Lung (tissue), 13 donors: ENCODE measurements around the gene SBF2. TPM values are rescaled to one million over a fixed set of nuclear protein-coding genes. Genes with fewer than 3 reads are reported as not detected.

Experiments used
- ATAC-seq: fragments of 200-7000 bp; cut with Tn5 transposase; one replicate; pipeline ENCODE4 v1.9.1; 2020; ENCODE audit warnings: moderate number of reproducible peaks; ENCODE audit not compliant: insufficient read depth, low FRiP score
- DNase-seq, 3 donors: peaks; one replicate each; pipeline ENCODE4 v3.0.0-alpha.2; 2013 to 2017
- H3K27ac ChIP-seq, 2 donors: one replicate each; pipeline ENCODE4 v1.5.1; 2013; ENCODE audit warnings: mild to moderate bottlenecking in 2 of 2, moderate library complexity in 2 of 2, control low read depth in 1 of 2, inconsistent platforms in 1 of 2, low read depth in 1 of 2, low read length in 1 of 2
- H3K27me3 ChIP-seq, 3 donors: one replicate each; pipeline ENCODE4 v1.5.1; 2013; ENCODE audit warnings: low read length in 2 of 3; ENCODE audit not compliant: control insufficient read depth in 3 of 3, insufficient read depth in 3 of 3
- H3K36me3 ChIP-seq, 4 donors: one replicate each; pipeline ENCODE4 v1.5.1; 2013; ENCODE audit warnings: low read length in 4 of 4, mild to moderate bottlenecking in 1 of 4, moderate library complexity in 1 of 4; ENCODE audit not compliant: control insufficient read depth in 4 of 4, insufficient read depth in 4 of 4
- H3K4me1 ChIP-seq, 5 donors: one replicate each; pipeline ENCODE4 v1.5.1; 2013; ENCODE audit warnings: low read length in 5 of 5, mild to moderate bottlenecking in 2 of 5, moderate library complexity in 1 of 5; ENCODE audit not compliant: control insufficient read depth in 5 of 5, insufficient read depth in 5 of 5
- H3K4me3 ChIP-seq: one replicate; pipeline ENCODE4 v1.5.1; 2013; ENCODE audit warnings: mild to moderate bottlenecking, control low read depth, moderate library complexity
- H3K9ac ChIP-seq, 2 donors: one replicate each; pipeline ENCODE4 v1.5.1; 2013; ENCODE audit warnings: low read length in 2 of 2, control low read depth in 1 of 2; ENCODE audit not compliant: insufficient read depth in 1 of 2
- H3K9me3 ChIP-seq, 4 donors: one replicate each; pipeline ENCODE4 v1.5.1; 2013; ENCODE audit warnings: low read length in 3 of 4, mild to moderate bottlenecking in 1 of 4, moderate library complexity in 1 of 4; ENCODE audit not compliant: control insufficient read depth in 4 of 4, insufficient read depth in 3 of 4
- WGBS, 2 donors: extraction: QIAGEN DNeasy Blood & Tissue Kit; methylation state at CpG; one replicate each; pipeline ENCODE4 v1.1.7; 2013; 5-methylcytosine and 5-hydroxymethylcytosine counted together
- polyA plus RNA-seq, 2 donors: library from polyadenylated mRNA; stranded (reverse); fragments of 200-250 nt; gene quantifications; one replicate each; pipeline ENCODE4 v1.2.1, GENCODE V29; 2013
- small RNA-seq: library from RNA; depleted of rRNA; stranded (forward); fragments of <200 nt; gene quantifications from one replicate; pipeline ENCODE3, GENCODE V24; 2014; ENCODE audit warnings: low replicate concordance
- total RNA-seq, 2 donors: library from RNA; depleted of rRNA in 1 of 2; stranded (reverse); fragments of >200 nt in 1 of 2; gene quantifications; one replicate each; pipeline ENCODE4 v1.2.1, GENCODE V29; 2014 to 2021
- TF ChIP-seq, protein P1 (sequence below): IDR thresholded peaks from 2 replicates; pipeline ENCODE4 v1.5.1; 2012; ENCODE audit warnings: mild to moderate bottlenecking; ENCODE audit errors: control extremely low read depth, extremely low read depth
- donor health status: control.
- donor health status: control.
- donor health status: Bipolar disorder and iron deficiency.
- donor health status: healthy.
- donor health status: DM: yes; HTN: yes; CAD: no.

The SBF2 gene
- total and polyA plus RNA-seq, 4 donors = 4.4 to 104 (median 24.9) TPM

DNA sequence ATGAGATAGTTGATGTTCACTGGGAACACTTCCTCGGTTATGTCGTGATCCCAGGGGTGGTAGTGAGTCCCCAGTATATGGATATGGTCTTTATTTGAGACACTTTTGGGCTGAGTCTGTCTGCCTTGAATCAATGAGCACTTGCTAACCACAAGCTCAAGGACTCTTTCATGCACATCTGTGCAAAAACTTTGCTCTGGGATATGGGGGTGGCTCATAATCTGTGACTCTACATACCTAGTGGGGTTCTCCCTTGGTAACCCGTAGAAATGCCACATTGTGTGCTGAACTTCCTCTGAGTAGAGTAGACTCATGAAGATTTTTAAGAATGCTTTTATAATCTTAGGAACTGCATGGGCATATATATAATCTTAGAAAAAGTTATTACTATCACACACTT is 560.8 kb downstream of the SBF2 start:
- H3K36me3 ChIP-seq = peaks cover 12 to 25% (median 19%) of the 10 kb centered on the region in 4 donors
- H3K9me3 ChIP-seq = peaks cover 0 to 5% (median 0%) of the 10 kb centered on the region in 4 donors
- H3K4me1 ChIP-seq = peaks cover 0 to 6% (median 0%) of the 10 kb centered on the region in 5 donors
- TF ChIP-seq, protein P1, sequence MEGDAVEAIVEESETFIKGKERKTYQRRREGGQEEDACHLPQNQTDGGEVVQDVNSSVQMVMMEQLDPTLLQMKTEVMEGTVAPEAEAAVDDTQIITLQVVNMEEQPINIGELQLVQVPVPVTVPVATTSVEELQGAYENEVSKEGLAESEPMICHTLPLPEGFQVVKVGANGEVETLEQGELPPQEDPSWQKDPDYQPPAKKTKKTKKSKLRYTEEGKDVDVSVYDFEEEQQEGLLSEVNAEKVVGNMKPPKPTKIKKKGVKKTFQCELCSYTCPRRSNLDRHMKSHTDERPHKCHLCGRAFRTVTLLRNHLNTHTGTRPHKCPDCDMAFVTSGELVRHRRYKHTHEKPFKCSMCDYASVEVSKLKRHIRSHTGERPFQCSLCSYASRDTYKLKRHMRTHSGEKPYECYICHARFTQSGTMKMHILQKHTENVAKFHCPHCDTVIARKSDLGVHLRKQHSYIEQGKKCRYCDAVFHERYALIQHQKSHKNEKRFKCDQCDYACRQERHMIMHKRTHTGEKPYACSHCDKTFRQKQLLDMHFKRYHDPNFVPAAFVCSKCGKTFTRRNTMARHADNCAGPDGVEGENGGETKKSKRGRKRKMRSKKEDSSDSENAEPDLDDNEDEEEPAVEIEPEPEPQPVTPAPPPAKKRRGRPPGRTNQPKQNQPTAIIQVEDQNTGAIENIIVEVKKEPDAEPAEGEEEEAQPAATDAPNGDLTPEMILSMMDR = no peak
- H3K27ac ChIP-seq = no peak overlapping the region
- DNase-seq (no peak), ATAC-seq (no peak)
- H3K9ac ChIP-seq = no peak overlapping the region
- 94 to 95% methylated on average over 3 of the region's 3 CpGs for WGBS, 2 donors
- no peaks in the 10 kb centered on the region for H3K27me3 ChIP-seq
- H3K4me3 ChIP-seq = no peak overlapping the region

DNA sequence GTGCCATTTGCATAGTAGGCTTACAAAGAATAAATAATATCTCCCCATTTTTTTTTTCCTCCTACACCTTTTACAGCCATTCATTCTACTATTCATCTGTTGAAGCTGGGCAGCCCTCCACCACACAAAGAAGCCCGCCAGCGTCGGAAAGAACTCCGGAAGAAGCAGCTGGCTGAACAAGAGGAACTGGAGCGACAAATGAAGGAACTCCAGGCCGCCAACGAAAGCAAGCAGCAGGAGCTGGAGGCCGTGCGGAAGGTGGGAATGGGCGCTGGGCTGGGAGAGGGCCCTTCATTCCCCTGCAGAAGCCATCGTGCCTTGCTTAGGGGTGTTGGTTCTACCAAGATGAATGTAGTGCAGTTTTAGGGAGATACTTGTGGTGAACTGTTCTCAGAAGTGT is 561.6 kb downstream of the SBF2 start:
- DNase-seq = no peak
- no peak for ATAC-seq
- peaks cover 0 to 5% (median 0%) of the 10 kb centered on the region in 4 donors for H3K9me3 ChIP-seq
- no peak overlapping the region for H3K27ac ChIP-seq
- peaks cover 0 to 4% (median 0%) of the 10 kb centered on the region in 5 donors for H3K4me1 ChIP-seq
- H3K36me3 ChIP-seq = peaks cover 16 to 25% (median 20%) of the 10 kb centered on the region in 4 donors
- no peaks in the 10 kb centered on the region for H3K27me3 ChIP-seq
- TF ChIP-seq, protein P1 = no peak
- 83 to 87% methylated on average over 11 of the region's 11 CpGs for WGBS, 2 donors
- H3K4me3 ChIP-seq = no peak overlapping the region
- no peak overlapping the region for H3K9ac ChIP-seq

GRCh38 chr11:9731256-9731655 is 562.8 kb downstream of the SBF2 start:
- DNase-seq (no peak), ATAC-seq (no peak)
- Histone ChIP-seq H3K9me3 (peaks cover 0 to 5% (median 0%) of the 10 kb centered on the region in 4 donors), H3K27me3 (no peaks in the 10 kb centered on the region), H3K36me3 (peaks cover 13 to 25% (median 16%) of the 10 kb centered on the region in 4 donors), H3K9ac (no peak overlapping the region), H3K27ac (no peak overlapping the region), H3K4me3 (no peak overlapping the region), H3K4me1 (no peaks in the 10 kb centered on the region)
- TF ChIP-seq, protein P1 = no peak
- WGBS, 2 donors = 90% methylated on average over 1 of the region's 1 CpG

Small RNA genes lying within 50 kb of the gene (small RNA-seq; reads per million reads assigned to genes)
- gene AC080023.2 (not detected), gene RNU7-28P (not detected)

Other genes starting within 250 kb of the SBF2 start
- 10 to 100 TPM; 43.6 to 45.9 TPM for gene ADM, start 10.9 kb upstream of the SBF2 start, total RNA-seq
- gene ADM, start 10.9 kb upstream of the SBF2 start, polyA plus RNA-seq = 100 to 1,000 TPM in 1 of 2 donors, 10 to 100 TPM in 1; 16.2 to 349 TPM
- 10 to 100 TPM; 20.8 to 27.6 TPM for gene AMPD3, start 161.0 kb upstream of the SBF2 start, total RNA-seq
- gene AMPD3, start 161.0 kb upstream of the SBF2 start, polyA plus RNA-seq = 10 to 100 TPM in 1 of 2 donors, 1 to 10 TPM in 1; 3.8 to 29.0 TPM
- 10 to 100 TPM; 45.5 to 63.8 TPM for gene RNF141, start 247.0 kb upstream of the SBF2 start, total RNA-seq
- gene RNF141, start 247.0 kb upstream of the SBF2 start, polyA plus RNA-seq = 10 to 100 TPM; 14.8 to 21.2 TPM